SH-SY5Y (cell line): ENCODE measurements around the gene NR4A1.

ENCODE experiments used
- GATA2 ChIP-seq: IDR thresholded peaks from 2 replicates; pipeline ENCODE4 v1.6.1; 2011; ENCODE audit warnings: mild to moderate bottlenecking, low read depth, low read length
- GATA3 ChIP-seq: IDR thresholded peaks from 2 replicates; pipeline ENCODE4 v1.6.1; 2011; ENCODE audit warnings: low read depth, mild to moderate bottlenecking, low read length, moderate library complexity

DNA sequence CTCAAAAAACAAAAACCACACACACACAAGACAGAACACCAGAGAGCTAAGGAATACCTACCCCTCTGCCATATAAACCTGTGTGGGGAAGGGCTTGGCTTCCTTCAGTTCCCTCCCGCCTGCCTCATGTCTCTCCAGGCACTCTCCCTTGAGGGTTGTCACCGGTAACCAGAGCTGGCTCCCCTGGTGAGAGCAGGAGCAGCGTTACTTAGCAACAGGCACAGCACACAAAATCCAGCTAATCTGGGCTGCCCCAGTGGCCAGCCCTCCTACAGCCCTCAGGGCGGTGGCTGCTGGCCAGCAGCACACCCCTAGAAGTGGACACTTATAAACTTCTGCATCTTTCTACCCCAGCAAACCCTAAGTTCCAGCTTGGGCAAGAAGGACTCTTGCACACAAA lies 21.6 kb upstream of the NR4A1 start:
- no peak for TF ChIP-seq GATA2
- no peak for TF ChIP-seq GATA3
